CD4-positive, CD25-positive, alpha-beta regulatory T cell (primary cell): ENCODE data around the gene CBLB. TPM values are rescaled to one million over a fixed set of nuclear protein-coding genes. Genes with fewer than 3 reads are reported as not detected.
A peak's percentile ranks its signal among the peaks of the same experiment; 100 is the strongest.
"Not testable (repeated sequence)": the region's sequence is repeated elsewhere in the genome, so short reads cannot be mapped to it uniquely, and the experiment has no call there.

Experiments used
- ATAC-seq, 2 donors: fragments of 150-1000 bp; cut with Tn5 transposase; one replicate each; pipeline ENCODE4 v1.10.0; 2021; ENCODE audit warnings: low read depth in 2 of 2, moderate number of reproducible peaks in 2 of 2, moderate library complexity in 1 of 2
- DNase-seq, 3 donors: peaks; one replicate each; pipeline versions ENCODE4 v3.0.0 to v3.0.0-alpha.2; 2012 to 2022; ENCODE audit warnings: mixed read lengths in 1 of 3
- H3K27ac ChIP-seq: one replicate; pipeline ENCODE4 v1.7.0; 2013; ENCODE audit warnings: mild to moderate bottlenecking, low read length; ENCODE audit not compliant: insufficient read depth, poor library complexity, severe bottlenecking
- H3K27me3 ChIP-seq: one replicate; pipeline ENCODE4 v1.7.0; 2013; ENCODE audit warnings: low read length; ENCODE audit not compliant: control insufficient read depth, insufficient read depth
- H3K36me3 ChIP-seq: one replicate; pipeline ENCODE4 v1.7.0; 2013; ENCODE audit warnings: mild to moderate bottlenecking, low read length, moderate library complexity; ENCODE audit not compliant: control insufficient read depth, insufficient read depth
- H3K4me1 ChIP-seq: 2 replicates; pipeline ENCODE4 v1.7.0; 2013; ENCODE audit warnings: mild to moderate bottlenecking, low read length; ENCODE audit not compliant: insufficient read depth, control insufficient read depth, poor library complexity, severe bottlenecking
- H3K4me3 ChIP-seq: one replicate; pipeline ENCODE4 v1.7.0; 2013; ENCODE audit warnings: low read depth, mild to moderate bottlenecking, low read length, moderate library complexity
- H3K9me3 ChIP-seq, 2 experiments: 1 replicate in 1 of 2; 2 replicates in 1 of 2; pipeline ENCODE4 v1.7.0; 2013; ENCODE audit warnings: low read length in 2 of 2, mild to moderate bottlenecking in 1 of 2, moderate library complexity in 1 of 2; ENCODE audit not compliant: control insufficient read depth in 2 of 2
- H3K27ac Mint-ChIP-seq, 3 donors: one replicate each; pipeline ENCODE4 v1.8.0; 2020 to 2022; ENCODE audit warnings: mild to moderate bottlenecking in 3 of 3, mixed read lengths in 3 of 3, moderate library complexity in 2 of 3
- H3K27me3 Mint-ChIP-seq: one replicate; pipeline ENCODE4 v1.8.0; 2022; ENCODE audit warnings: mild to moderate bottlenecking, mixed read lengths
- H3K36me3 Mint-ChIP-seq: one replicate; pipeline ENCODE4 v1.8.0; 2020; ENCODE audit warnings: mixed read lengths
- H3K4me1 Mint-ChIP-seq, 4 donors: one replicate each; pipeline ENCODE4 v1.8.0; 2020 to 2022; ENCODE audit warnings: mixed read lengths in 4 of 4, mild to moderate bottlenecking in 1 of 4
- H3K4me3 Mint-ChIP-seq, 4 donors: one replicate each; pipeline ENCODE4 v1.8.0; 2020 to 2022; ENCODE audit warnings: mild to moderate bottlenecking in 4 of 4, mixed read lengths in 4 of 4, moderate library complexity in 3 of 4
- H3K9me3 Mint-ChIP-seq, 7 donors: one replicate each; pipeline ENCODE4 v1.8.0; 2020 to 2022; ENCODE audit warnings: mixed read lengths in 7 of 7, mild to moderate bottlenecking in 3 of 7, moderate library complexity in 2 of 7
- polyA plus RNA-seq, 4 donors: library from polyadenylated mRNA; unstranded; fragments of 300-500 nt; fragmentation: Illumina TruSeq; gene quantifications; one replicate each; pipeline ENCODE4 v1.2.3, GENCODE V29; 2021
- total RNA-seq: library from RNA; stranded (reverse); gene quantifications from one replicate; pipeline ENCODE4 v1.2.3, GENCODE V29; 2022

The CBLB gene
- total and polyA plus RNA-seq, 5 donors from 2014 or later, result 23.9 to 83.1 (median 34.8) TPM

DNA sequence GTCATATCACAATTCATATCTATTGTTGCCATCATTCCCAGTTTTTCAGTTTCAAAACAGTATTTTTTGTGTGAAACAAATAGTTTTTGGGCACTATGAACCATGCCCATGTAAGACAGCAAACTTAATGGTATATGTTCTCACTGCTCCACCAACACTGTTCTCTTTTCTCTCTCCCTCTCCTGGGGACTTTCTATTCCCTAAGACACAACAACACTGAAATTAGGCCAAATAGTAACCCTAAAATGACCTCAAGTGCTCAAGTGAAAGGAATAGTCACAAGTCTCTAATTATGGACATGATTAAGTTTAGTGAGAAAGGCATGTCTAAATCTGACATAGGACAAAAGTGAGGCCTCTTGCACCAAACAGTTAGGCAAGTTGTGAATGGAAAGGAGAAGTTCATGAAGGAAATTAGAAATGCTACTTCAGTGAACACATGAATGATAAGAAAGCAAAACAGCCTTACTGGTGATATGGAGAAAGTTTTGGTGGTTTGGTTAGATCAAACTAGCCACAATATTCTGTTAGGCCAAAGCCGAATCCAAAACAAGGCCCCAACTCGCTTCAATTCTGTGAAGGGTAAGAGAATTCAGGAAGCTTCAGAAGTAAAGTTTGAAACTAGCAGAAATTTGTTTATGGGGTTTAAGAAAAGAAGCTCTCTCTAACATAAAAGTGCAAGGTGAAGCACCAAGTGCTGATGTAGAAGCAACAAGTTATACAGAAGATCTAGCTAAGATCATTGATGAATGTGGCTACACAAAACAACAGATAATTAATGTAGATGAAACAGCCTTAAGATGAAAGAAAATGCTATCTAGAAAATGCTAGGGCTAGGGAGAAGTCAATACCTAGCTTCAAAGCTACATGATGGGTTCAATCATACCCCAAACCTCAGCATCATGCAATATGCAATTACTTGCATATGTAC, 104.2 kb downstream of the CBLB start:
- Histone ChIP-seq H3K9me3 (peaks cover 0 to 20% of the 10 kb centered on the region in 2 experiments), H3K4me3 (peak overlapping the region; percentile 39), H3K27me3 (no peaks in the 10 kb centered on the region), H3K27ac (no peak overlapping the region), H3K36me3 (peaks cover 12% of the 10 kb centered on the region), H3K4me1 (peaks cover 27% of the 10 kb centered on the region)
- DNase-seq (peak in 2 of 3 donors; percentile 28 to 68), ATAC-seq (peak in 1 of 2 donors; percentile 8)
- Mint-ChIP-seq H3K9me3 (peaks cover 3 to 20% (median 12%) of the 10 kb centered on the region in 7 donors), H3K4me1 (peaks cover 47 to 79% (median 53%) of the 10 kb centered on the region in 4 donors), H3K27ac (peak overlapping the region; percentile 73 to 97 (median 86)), H3K27me3 (no peaks in the 10 kb centered on the region), H3K36me3 (peaks cover 41% of the 10 kb centered on the region), H3K4me3 (peak overlapping the region; percentile 36 to 66 (median 52))

DNA sequence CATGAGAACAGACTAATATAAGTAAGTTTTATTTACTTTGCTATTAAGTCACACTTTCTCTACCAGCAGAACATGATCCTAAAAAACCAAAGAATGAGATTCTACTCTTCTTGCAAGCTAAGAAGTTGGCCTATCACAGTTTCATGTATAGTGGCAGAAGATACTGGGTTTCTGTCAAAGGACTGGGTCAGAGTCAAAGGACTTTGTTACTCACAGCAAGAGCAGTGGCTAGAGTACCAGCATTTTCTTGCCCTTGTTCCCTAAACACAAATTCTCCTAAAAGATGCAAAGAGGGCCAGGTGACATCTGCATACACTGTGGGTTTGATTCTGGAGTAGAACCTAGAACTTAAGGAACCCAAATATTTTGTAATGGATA, 105.2 kb downstream of the CBLB start:
- Histone ChIP-seq H3K4me1 (peaks cover 27% of the 10 kb centered on the region), H3K9me3 (peaks cover 0 to 28% of the 10 kb centered on the region in 2 experiments), H3K36me3 (peaks cover 16% of the 10 kb centered on the region), H3K27ac (no peak overlapping the region), H3K27me3 (no peaks in the 10 kb centered on the region), H3K4me3 (no peak overlapping the region)
- H3K4me1 Mint-ChIP-seq, result peaks cover 44 to 77% (median 50%) of the 10 kb centered on the region in 4 donors
- DNase-seq (no peak), ATAC-seq (no peak)
- peaks cover 43% of the 10 kb centered on the region for H3K36me3 Mint-ChIP-seq
- H3K27ac Mint-ChIP-seq, result peak overlapping the region; percentile 25 to 90 (median 58)
- peaks cover 3 to 25% (median 12%) of the 10 kb centered on the region in 7 donors for H3K9me3 Mint-ChIP-seq
- no peak overlapping the region for H3K4me3 Mint-ChIP-seq
- H3K27me3 Mint-ChIP-seq, result no peaks in the 10 kb centered on the region

DNA sequence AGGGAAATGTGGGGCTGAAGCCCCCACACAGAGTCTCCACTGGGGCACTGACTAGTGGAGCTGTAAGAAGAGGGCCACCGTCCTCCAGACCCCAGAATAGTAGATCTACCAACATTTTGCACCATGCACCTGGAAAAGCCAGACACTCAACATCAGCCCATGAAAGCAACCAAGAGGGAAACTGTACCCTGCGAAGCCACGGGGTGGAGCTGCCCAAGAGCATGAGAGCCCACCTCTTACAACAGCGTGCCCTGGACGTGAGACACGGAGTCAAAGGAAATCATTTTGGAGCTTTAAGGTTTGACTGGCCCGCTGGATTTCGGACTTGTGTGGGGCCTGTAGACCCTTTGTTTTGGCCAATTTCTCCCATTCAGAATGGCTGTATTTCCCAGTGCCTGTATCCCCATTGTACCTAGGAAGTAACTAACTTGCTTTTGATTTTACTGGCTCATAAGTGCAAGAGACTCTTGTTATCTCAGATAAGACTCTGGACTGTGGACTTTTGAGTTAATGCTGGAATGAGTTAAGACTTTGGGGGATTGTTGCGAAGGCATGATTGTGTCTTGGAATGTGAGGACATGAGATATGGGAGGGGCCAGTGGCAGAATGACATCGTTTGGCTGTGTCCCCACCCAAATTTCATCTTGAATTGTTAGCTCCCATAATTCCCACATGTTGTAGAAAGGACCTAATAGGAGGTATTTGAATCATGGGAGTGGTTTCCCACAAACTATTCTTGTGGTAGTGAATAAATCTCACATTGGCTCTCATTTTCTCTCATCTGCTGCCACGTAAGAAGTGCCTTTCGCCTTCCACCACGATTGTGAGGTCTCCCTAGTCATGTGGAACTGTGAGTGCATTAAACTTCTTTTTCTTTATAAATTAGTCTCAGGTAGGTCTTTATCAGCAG, 105.8 kb downstream of the CBLB start:
- Mint-ChIP-seq H3K27me3 (no peaks in the 10 kb centered on the region), H3K9me3 (peaks cover 2 to 27% (median 12%) of the 10 kb centered on the region in 7 donors), H3K27ac (peak overlapping the region; percentile 55 to 90 (median 62)), H3K36me3 (peaks cover 45% of the 10 kb centered on the region), H3K4me3 (no peak overlapping the region), H3K4me1 (peaks cover 40 to 76% (median 50%) of the 10 kb centered on the region in 4 donors)
- DNase-seq (no peak), ATAC-seq (no peak)
- no peak overlapping the region for H3K27ac ChIP-seq
- no peak overlapping the region for H3K4me3 ChIP-seq
- no peaks in the 10 kb centered on the region for H3K27me3 ChIP-seq
- H3K9me3 ChIP-seq, result peaks cover 0 to 30% of the 10 kb centered on the region in 2 experiments
- peaks cover 18% of the 10 kb centered on the region for H3K36me3 ChIP-seq
- H3K4me1 ChIP-seq, result peaks cover 26% of the 10 kb centered on the region

GRCh38 chr3:105762214-105762613, 106.6 kb downstream of the CBLB start:
- Mint-ChIP-seq H3K36me3 (peaks cover 50% of the 10 kb centered on the region), H3K9me3 (peaks cover 2 to 27% (median 12%) of the 10 kb centered on the region in 7 donors), H3K4me1 (peaks cover 39 to 74% (median 49%) of the 10 kb centered on the region in 4 donors), H3K4me3 (peak overlapping the region in 1 of 4 donors; percentile 7), H3K27ac (peak overlapping the region in 2 of 3 donors; percentile 62 to 67)
- H3K27me3 ChIP-seq, ATAC-seq, H3K27ac ChIP-seq, DNase-seq, H3K4me3 ChIP-seq, H3K27me3 Mint-ChIP-seq: not testable (repeated sequence)
- Histone ChIP-seq H3K9me3 (peaks cover 0 to 30% of the 10 kb centered on the region in 2 experiments), H3K36me3 (peaks cover 18% of the 10 kb centered on the region), H3K4me1 (peaks cover 23% of the 10 kb centered on the region)

DNA sequence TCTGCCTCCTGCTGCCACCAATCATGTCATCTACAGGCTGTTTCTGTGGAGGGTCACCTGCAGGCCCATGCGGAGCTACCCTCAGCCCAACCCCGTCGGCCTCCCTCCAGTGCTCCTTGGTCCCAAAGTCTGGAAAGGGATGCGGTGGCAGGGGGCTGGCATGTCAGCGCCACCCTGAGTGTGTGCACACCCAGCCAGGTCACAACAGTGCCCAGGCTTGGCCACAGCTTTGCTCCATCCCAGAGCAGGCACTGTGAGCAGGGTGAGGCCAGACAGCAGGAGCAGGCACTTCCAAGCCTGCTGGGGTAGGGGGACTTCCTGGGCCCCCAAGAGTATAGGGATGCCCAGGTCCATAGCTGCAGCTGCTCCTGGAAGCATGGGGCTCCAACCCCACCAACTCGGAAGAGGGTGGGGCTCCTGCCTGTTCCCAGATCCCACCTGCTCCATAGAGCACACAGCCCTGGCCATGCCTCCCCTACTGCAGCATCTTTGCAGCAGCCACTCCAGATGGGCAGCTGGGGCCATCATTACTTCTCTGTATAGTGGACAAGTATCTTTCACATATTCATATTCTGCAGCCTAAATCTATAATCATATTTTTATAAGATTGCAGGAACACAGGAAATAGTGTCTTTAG, 109.3 kb downstream of the CBLB start:
- Histone ChIP-seq H3K27me3 (no peaks in the 10 kb centered on the region), H3K4me1 (peaks cover 36% of the 10 kb centered on the region), H3K36me3 (peaks cover 18% of the 10 kb centered on the region), H3K27ac (no peak overlapping the region), H3K4me3 (no peak overlapping the region), H3K9me3 (peaks cover 0 to 30% of the 10 kb centered on the region in 2 experiments)
- Mint-ChIP-seq H3K27me3 (no peaks in the 10 kb centered on the region), H3K4me1 (peaks cover 36 to 72% (median 39%) of the 10 kb centered on the region in 4 donors), H3K4me3 (peak overlapping the region in 1 of 4 donors; percentile 38), H3K27ac (peak overlapping the region; percentile 15 to 83 (median 75)), H3K36me3 (peaks cover 56% of the 10 kb centered on the region), H3K9me3 (peaks cover 2 to 27% (median 12%) of the 10 kb centered on the region in 7 donors)
- ATAC-seq, result no peak
- no peak for DNase-seq

GRCh38 chr3:105758451-105758850, 110.4 kb downstream of the CBLB start:
- Histone ChIP-seq H3K36me3 (peaks cover 18% of the 10 kb centered on the region), H3K4me1 (peaks cover 40% of the 10 kb centered on the region), H3K4me3 (no peak overlapping the region), H3K27ac (no peak overlapping the region), H3K27me3 (no peaks in the 10 kb centered on the region), H3K9me3 (peaks cover 0 to 30% of the 10 kb centered on the region in 2 experiments)
- H3K4me3 Mint-ChIP-seq, result peak overlapping the region in 1 of 4 donors; percentile 38
- peaks cover 50% of the 10 kb centered on the region for H3K36me3 Mint-ChIP-seq
- peaks cover 37 to 71% (median 41%) of the 10 kb centered on the region in 4 donors for H3K4me1 Mint-ChIP-seq
- peaks cover 2 to 27% (median 12%) of the 10 kb centered on the region in 7 donors for H3K9me3 Mint-ChIP-seq
- no peak for DNase-seq
- H3K27me3 Mint-ChIP-seq, result no peaks in the 10 kb centered on the region
- ATAC-seq, result no peak
- peak overlapping the region; percentile 20 to 73 (median 52) for H3K27ac Mint-ChIP-seq
